Mucosa of rectum (tissue), 2 donors: ENCODE measurements around the gene C10orf71.

ENCODE experiments used
- H3K27ac ChIP-seq, 2 donors: one replicate each; pipeline ENCODE4 v1.7.0; 2013; ENCODE audit warnings: inconsistent platforms in 2 of 2, low read depth in 2 of 2, low read length in 2 of 2
- H3K27me3 ChIP-seq, 2 donors: one replicate each; pipeline ENCODE4 v1.7.0; 2013; ENCODE audit warnings: low read length in 2 of 2; ENCODE audit not compliant: control insufficient read depth in 2 of 2, insufficient read depth in 2 of 2
- H3K36me3 ChIP-seq, 2 donors: one replicate each; pipeline ENCODE4 v1.7.0; 2013; ENCODE audit warnings: low read length in 2 of 2; ENCODE audit not compliant: control insufficient read depth in 2 of 2, insufficient read depth in 2 of 2
- H3K4me1 ChIP-seq, 2 donors: one replicate each; pipeline ENCODE4 v1.7.0; 2013; ENCODE audit warnings: low read length in 2 of 2, mild to moderate bottlenecking in 1 of 2; ENCODE audit not compliant: control insufficient read depth in 2 of 2, insufficient read depth in 2 of 2
- H3K4me3 ChIP-seq, 2 donors: one replicate each; pipeline ENCODE4 v1.7.0; 2013; ENCODE audit warnings: low read length in 2 of 2
- H3K9ac ChIP-seq, 2 donors: one replicate each; pipeline ENCODE4 v1.7.0; 2013; ENCODE audit warnings: low read length in 2 of 2, low read depth in 1 of 2, mild to moderate bottlenecking in 1 of 2
- H3K9me3 ChIP-seq, 2 donors: one replicate each; pipeline ENCODE4 v1.7.0; 2013; ENCODE audit warnings: low read length in 2 of 2; ENCODE audit not compliant: control insufficient read depth in 2 of 2
- donor health status: healthy.
- donor health status: Normal muscosa, but diverticular disease.

Gene C10orf71

GRCh38 chr10:49349390-49349789 is 50.4 kb downstream of the C10orf71 start:
- Histone ChIP-seq H3K4me1 (no peaks in the 10 kb centered on the region), H3K9ac (no peak overlapping the region), H3K27me3 (no peaks in the 10 kb centered on the region), H3K36me3 (no peaks in the 10 kb centered on the region), H3K4me3 (no peak overlapping the region), H3K27ac (no peak overlapping the region), H3K9me3 (peaks cover 2 to 3% of the 10 kb centered on the region in 2 donors)

DNA sequence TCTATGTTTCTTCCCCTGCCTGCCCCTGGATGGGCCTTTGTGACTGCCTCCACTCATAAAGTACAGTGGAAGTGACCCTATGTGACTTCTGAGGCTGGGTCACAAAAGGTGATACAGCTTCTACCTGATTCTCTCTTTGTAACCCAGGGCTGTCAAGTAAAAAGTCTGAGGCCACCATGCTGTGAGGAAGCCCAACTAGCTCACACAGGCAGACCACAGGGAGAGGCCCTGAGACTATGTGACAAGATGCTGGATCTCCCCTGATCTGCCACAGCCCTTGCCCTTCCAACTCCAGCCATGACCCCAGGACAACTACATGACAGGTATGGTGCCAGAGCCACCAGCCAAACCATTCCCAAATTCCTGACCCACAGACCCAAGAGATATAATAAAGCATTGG is 51.2 kb downstream of the C10orf71 start:
- H3K9me3 ChIP-seq, result peaks cover 2 to 3% of the 10 kb centered on the region in 2 donors
- H3K4me3 ChIP-seq, result no peak overlapping the region

GRCh38 chr10:49350846-49351532 is 52.0 kb downstream of the C10orf71 start:
- Histone ChIP-seq H3K27me3 (no peaks in the 10 kb centered on the region), H3K9ac (no peak overlapping the region), H3K27ac (no peak overlapping the region), H3K4me3 (no peak overlapping the region), H3K9me3 (peaks cover 2 to 3% of the 10 kb centered on the region in 2 donors), H3K36me3 (no peaks in the 10 kb centered on the region), H3K4me1 (no peaks in the 10 kb centered on the region)

More for the DNA sequence above, 51.2 kb downstream of the C10orf71 start:
- H3K27ac ChIP-seq, result no peak overlapping the region
- H3K4me1 ChIP-seq, result no peaks in the 10 kb centered on the region
- H3K36me3 ChIP-seq, result no peaks in the 10 kb centered on the region
- no peaks in the 10 kb centered on the region for H3K27me3 ChIP-seq
- H3K9ac ChIP-seq, result no peak overlapping the region

DNA sequence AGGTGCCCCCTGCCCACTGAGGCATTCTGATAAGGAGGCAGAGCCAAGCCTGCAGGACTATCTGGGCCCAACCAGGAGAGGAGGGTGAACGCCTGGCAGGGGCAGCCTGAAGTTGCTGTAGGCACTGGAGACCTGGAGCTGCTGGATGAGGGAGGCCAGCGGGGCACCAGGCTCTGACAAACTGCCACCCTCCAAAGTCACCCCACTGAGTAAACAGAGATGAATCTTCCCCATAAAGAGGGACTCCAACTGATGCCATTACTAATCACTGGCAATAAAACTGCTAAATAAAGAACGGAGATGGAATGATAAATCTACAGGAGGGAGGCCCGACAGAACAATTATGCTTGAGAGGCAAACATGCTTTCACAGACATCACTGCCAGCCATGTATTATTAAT is 52.7 kb downstream of the C10orf71 start:
- H3K9ac ChIP-seq, result no peak overlapping the region
- no peaks in the 10 kb centered on the region for H3K36me3 ChIP-seq
- H3K27me3 ChIP-seq, result no peaks in the 10 kb centered on the region
- peaks cover 2 to 3% of the 10 kb centered on the region in 2 donors for H3K9me3 ChIP-seq
- H3K4me3 ChIP-seq, result no peak overlapping the region
- no peak overlapping the region for H3K27ac ChIP-seq
- no peaks in the 10 kb centered on the region for H3K4me1 ChIP-seq

DNA sequence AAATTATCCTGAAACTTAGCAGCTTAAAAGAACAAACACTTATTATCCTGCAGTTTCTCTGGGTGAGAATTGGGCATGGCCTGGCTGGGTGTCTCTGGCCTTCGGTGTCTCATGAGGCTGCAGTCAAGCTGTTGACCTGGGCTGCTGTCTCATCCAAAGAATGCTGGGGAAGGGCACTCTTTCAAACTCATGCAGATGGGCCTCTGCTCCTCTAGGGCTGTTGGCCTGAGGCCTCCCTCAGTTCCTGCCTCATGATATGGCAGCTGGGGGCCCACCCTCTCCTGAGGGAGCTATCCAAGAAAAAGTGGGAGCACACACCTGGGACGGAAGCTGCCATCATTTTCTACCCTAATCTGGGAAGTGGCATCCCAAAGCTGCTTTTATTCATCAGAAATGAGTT is 53.4 kb downstream of the C10orf71 start:
- Histone ChIP-seq H3K36me3 (no peaks in the 10 kb centered on the region), H3K27me3 (no peaks in the 10 kb centered on the region), H3K27ac (no peak overlapping the region), H3K4me3 (no peak overlapping the region), H3K4me1 (no peaks in the 10 kb centered on the region), H3K9ac (no peak overlapping the region), H3K9me3 (peaks cover 2 to 3% of the 10 kb centered on the region in 2 donors)

DNA sequence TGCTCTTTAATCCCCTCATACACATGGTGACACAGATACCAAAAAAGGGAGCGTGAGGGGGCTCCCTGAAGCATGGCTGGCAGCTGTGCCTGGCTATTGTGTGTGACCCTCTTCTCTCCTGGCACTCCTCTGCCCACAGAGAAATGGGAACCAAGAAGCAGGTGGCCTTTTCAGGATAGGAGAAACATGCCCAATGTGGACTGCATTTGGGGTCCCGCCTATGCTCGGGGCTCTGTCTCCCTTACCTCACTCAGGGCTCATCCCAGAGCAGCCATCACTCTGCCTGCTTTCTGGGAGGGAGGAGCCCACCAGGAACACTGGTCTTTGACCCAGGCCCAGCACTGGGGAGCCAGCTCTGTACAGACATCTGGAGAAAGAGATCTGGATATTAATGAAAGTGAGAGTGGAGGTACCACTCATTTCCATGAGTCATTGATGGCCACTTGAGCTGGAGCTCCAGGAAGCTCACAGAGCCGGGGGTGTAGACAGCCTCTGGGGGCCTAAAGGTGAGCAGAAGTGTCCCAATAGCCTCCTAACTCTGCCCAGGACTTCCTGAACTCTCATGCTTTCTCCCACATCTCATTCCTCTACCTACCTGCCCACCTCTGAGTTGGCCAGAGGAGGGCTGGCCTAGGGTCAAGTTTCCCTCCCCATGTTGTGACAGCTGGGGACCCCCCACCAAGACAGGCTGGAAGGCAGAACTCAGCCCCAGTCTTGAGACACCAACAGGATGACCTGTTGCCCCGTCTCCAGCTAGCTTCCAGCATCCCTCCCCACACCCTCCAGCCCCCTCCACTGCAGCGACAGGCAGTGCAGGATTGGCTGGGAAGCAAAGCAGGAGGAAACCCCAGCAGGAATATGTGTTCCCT is 54.3 kb downstream of the C10orf71 start:
- Histone ChIP-seq H3K4me3 (no peak overlapping the region), H3K9me3 (peaks cover 2 to 3% of the 10 kb centered on the region in 2 donors), H3K9ac (no peak overlapping the region), H3K36me3 (no peaks in the 10 kb centered on the region), H3K4me1 (no peaks in the 10 kb centered on the region), H3K27ac (no peak overlapping the region), H3K27me3 (no peaks in the 10 kb centered on the region)

DNA sequence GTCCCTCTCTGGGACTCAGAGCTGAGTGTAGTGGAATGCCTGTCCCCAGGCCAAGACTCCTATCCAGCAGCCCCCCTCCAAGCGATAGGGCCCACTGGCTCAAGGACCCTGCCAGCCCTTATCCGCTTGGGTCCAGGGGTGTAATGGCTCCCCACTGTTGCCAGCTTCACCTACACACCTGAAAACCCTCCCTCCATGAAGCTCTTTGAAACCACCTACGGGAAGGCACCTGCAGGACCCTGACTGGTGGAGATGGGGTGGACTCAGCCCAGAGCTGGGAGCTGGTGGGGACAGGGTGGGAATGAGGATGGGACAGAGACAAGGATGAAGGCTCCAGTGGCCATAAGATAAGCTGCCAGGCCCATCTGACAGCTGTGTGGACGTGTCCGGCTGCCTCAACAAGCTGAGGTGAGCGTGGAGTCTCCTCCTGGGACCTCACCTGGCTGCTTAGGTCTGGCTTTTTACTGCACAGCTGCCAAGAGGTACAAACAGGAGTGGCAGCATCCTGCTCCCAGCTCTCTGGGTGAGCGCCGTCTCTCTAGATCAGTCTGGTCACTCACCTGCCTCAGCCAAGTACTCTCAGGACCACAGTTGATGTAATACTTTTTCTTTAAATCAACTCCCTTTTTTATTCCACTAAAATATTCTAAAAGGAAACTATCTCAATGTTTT is 55.1 kb downstream of the C10orf71 start:
- no peak overlapping the region for H3K27ac ChIP-seq
- H3K9ac ChIP-seq, result no peak overlapping the region
- H3K4me3 ChIP-seq, result no peak overlapping the region
- no peaks in the 10 kb centered on the region for H3K36me3 ChIP-seq
- H3K9me3 ChIP-seq, result peaks cover 2 to 3% of the 10 kb centered on the region in 2 donors
- H3K4me1 ChIP-seq, result no peaks in the 10 kb centered on the region
- H3K27me3 ChIP-seq, result no peaks in the 10 kb centered on the region

GRCh38 chr10:49354593-49354992 is 55.6 kb downstream of the C10orf71 start:
- Histone ChIP-seq H3K27me3 (no peaks in the 10 kb centered on the region), H3K4me3 (no peak overlapping the region), H3K27ac (no peak overlapping the region), H3K9me3 (peaks cover 2 to 3% of the 10 kb centered on the region in 2 donors), H3K9ac (no peak overlapping the region), H3K4me1 (no peaks in the 10 kb centered on the region), H3K36me3 (no peaks in the 10 kb centered on the region)

DNA sequence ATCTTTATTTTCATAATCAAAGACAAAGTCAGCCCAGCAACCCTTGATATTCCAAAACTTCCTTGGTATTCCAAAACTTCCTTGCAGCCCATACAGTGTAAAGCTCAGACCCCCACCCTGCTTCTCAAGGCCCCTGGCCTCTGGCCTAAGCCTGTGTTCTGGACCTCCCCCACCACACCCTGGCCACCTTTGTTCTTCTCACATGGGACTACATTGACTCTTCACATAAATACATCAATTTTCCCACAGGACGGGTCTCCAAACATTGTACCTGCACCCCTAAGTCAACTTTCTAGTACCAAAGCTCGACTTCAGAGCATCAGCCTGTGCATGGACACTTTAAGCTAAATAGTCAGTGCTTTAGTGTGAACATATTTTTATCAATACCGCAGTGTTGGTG is 56.3 kb downstream of the C10orf71 start:
- Histone ChIP-seq H3K36me3 (no peaks in the 10 kb centered on the region), H3K4me3 (no peak overlapping the region), H3K9me3 (peaks cover 2% of the 10 kb centered on the region in 2 donors), H3K27me3 (no peaks in the 10 kb centered on the region), H3K4me1 (no peaks in the 10 kb centered on the region), H3K9ac (no peak overlapping the region), H3K27ac (no peak overlapping the region)

- Histone ChIP-seq H3K4me1 (no peaks in the 10 kb centered on the region), H3K27me3 (no peaks in the 10 kb centered on the region), H3K36me3 (no peaks in the 10 kb centered on the region), H3K27ac (no peak overlapping the region), H3K4me3 (no peak overlapping the region), H3K9me3 (no peaks in the 10 kb centered on the region), H3K9ac (no peak overlapping the region)
These were observed 57.2 kb downstream of the C10orf71 start for GRCh38 chr10:49356181-49356580.
